ENCODE data around the gene PRKCA. TPM values are rescaled to one million over a fixed set of nuclear protein-coding genes. Genes with fewer than 3 reads are reported as not detected.
"Not testable (repeated sequence)": the region's sequence is repeated elsewhere in the genome, so short reads cannot be mapped to it uniquely, and the experiment has no call there.

The PRKCA gene
- 24.0 and 26.8 TPM in 2 replicates for total RNA-seq (2014; rRNA removed)
- polyA plus RNA-seq (2012), result 20.3 TPM

DNA sequence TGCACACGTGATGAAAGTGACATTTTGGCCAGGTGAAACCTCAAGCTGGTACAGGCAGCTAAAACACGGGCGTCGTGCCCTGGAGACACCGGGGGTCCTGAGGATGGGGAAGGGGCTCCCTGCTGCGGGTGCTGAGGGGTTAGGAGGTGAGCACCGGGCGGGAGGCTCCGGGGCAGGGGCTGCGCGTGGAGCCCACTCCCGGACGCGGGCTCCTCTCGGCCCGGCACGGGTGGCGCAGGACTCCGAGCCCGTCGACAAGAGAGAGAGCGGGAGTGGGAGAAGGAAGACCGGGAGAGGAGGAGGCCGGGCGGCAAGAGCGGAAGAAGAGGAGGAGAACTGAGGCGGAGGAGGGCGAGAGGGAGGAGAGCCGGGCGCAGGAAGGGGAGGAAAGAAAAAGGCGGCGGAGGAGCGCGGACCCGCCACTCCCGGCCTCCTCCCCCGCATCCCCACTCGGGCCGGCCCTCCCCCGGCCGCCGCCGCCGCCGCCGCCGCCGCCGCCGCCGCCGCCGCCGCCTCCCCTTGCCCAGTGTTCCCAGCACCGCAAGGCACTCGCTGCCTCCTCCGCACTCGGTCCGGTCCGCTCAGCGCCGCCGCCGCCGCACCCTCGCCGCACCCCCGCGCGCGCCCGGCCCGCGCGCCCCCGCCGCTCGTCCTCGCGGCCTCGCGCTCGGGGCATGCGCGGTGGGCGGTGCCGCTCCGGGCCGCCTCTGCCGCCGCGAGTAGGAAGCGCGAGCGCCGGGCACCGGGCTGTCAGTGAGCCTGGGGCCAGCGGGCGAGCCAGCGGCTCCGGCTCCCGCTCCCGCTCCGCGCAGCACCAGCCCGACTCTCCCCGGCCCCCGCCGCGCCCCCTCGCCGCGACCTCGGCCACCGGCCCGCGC is at the start of gene PRKCA:
TSS of gene PRKCA (plus strand) at position 750 of the 878 bp plus-strand sequence.
- DNase-seq (ENCODE audit: low read depth), result peak; percentile 65

DNA sequence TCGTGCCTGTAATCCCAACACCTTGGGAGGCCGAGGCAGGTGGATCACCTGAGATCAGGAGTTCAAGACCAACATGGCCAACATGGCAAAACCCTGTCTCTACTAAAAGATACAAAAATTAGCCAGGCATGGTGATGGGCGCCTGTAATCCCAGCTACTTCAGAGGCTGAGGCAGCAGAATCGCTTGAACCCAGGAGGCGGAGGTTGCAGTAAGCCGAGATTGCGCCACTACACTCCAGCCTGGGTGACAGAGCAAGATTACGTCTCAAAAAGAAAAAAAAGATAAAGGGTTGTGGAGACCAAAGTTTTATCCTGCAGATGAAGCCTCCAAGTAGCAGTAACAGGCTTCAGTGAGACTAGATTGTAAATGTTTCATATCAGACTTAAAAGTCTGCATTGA is 49.0 kb upstream of the PRKCA start:
- not testable (repeated sequence) for DNase-seq (ENCODE audit: low read depth)

DNA sequence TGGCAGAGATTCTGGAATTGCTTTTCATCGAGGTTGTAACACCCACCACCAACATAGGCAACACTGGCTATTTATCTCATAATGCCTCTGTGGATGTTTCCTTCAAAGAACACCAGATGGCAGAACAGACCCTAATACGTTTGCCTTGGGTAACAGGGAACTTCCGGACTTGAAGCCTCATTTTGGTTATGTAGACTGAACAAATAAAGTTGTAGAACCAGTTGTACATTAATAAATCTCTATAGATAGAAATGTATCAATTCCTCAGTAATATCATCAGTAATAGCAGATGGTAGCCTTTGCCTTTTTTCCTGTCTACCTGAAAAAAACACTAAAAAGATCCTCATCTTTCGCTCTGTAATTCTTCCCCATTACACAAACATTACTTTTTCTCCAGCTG is 47.3 kb upstream of the PRKCA start:
- peak; percentile 74 for DNase-seq (ENCODE audit: low read depth)

DNA sequence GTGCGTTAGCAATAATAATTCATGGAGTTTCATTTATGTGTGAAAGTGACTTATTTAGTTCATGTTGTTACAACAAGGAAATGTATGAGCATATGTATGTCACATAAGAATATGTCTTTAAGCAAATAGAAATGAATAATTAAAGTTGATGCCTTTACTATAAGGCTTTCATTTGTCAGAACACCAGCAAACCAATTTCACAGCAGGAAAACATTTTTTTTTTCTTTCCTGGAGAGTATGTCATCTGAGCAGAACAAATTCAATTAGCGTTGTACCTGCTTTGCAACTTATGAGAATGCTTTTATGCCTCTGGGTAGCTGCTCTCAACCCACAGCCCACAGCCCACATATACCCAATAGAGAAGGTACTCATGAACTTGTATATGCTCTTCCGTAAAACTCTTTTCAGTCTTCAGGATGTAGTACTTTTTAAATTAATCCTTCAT is 46.9 kb upstream of the PRKCA start:
- DNase-seq (ENCODE audit: low read depth), result no peak

DNA sequence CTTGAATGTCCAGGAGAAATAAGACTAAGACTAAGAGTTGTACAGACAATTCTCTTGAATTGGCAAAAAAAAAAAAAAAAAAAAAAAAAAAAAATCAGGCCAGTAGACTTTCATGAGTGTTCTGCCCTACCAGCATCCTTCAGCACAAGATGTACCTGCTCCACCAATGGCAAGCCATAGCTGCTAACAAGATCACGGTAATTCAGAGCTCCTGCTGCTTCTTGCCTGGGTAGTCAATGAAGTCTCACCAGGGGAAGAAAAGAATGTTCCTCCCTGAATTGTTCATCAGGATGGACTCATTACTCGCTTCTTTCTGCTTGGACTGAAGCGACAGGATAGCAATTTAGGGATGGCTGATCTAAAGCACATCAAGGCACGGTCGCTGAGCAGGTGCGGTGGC is 42.1 kb upstream of the PRKCA start:
- DNase-seq (ENCODE audit: low read depth), result no peak

DNA sequence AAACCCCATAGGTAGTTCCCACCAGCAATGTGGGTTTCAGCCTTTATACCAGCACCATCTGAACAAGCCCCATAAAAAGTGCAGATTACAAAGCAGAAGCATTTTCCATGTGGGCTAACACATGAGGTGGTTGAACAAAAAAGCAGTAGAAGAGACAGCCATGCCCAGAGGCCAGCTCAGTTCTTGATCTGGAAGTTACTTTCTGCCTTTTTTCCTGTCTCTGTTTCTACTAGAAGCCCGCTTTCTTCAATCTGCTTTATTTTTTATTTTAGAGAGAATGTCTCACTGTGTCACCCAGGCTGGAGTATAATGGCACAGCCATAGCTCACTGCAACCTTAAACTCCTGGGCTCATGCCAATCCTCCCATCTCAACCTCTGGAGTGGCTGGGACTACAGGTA is 41.7 kb upstream of the PRKCA start:
- no peak for DNase-seq (ENCODE audit: low read depth)

DNA sequence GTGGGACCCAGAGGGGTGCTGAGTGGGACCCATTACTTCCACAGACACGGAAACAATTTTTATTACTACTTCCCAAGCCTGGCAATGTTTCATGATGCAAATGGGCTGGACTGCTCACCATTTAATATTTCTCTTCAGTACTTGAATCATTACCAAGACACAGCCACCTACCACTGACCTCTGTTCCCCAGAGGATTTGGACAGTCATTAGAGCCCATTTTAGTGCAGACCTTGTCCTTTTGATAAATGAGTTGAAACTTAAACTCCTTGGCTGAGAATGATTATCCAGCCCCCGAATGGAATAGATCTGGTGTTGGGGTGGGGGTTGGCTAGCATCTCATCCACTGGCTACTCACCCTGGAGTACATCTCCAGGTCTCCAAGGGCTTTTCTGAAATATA is 39.6 kb upstream of the PRKCA start:
- no peak for DNase-seq (ENCODE audit: low read depth)

DNA sequence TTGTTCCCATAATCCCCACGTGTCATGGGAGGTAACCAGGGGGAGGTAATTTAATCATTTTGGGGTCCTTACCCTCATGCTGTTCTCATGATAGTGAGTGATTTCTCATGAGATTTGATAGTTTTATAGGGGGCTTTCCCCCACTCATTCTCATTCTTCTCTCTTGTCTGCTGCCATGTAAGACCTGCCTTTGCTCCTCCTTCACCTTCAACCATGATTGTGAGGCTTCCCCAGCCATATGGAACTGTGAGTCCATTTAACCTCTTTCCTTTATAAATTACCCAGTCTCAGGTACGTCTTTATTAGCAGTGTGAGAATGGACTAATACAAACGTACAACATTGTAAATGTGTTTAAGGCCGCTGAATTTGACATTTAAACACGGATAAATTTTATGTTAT is 37.7 kb upstream of the PRKCA start:
- no peak for DNase-seq (ENCODE audit: low read depth)

DNA sequence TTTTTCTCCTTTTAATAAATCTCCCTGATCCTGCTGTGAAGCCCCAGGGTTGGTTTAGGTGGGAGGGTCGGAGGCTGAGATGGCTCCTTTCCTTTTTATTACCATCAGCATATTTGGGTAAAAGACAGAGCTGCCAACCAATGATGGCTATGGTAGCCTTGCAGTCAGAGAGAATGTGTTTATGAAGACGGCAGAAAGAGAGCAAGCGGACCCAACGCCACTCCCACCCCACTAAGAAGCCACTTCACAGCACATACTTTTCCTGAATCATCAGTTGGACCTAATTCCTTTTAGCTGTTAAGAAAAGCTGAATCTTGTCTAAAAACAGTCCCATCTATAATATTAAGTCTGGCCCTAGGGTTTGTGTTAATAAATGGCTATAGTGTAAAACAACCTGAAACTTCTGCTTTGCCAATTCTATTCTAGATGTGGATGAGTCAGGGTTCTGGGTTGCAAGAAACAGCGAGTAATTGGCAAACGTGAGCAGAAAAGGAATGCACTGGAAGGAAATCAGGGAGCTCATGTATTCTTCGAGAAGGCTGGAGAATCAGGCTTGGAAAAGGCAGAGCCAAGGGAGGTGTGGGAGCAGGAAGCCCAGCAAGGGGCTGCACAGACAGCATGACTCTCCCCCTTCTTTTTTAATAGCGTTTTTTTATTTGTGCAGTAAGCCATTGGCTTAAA is 34.0 kb upstream of the PRKCA start:
- peak; percentile 67 for DNase-seq (ENCODE audit: low read depth)

DNA sequence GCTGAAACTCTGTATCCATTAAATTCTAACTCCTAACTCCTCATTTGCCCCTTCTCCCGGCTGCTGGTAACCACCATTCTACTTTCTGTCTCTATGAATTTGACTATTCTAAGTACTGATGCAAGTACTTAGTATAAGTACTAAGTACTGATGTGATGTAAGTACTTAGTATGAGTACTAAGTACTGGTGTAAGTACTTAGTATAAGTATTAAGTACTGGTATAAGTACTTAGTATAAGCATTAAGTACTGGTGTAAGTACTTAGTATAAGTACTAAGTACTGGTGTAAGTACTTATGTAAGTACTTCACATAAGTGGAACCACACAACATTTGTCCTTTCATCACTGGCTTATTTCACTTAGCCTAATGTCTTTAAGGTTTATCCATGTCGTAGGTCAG is 32.3 kb upstream of the PRKCA start:
- peak; percentile 28 for DNase-seq (ENCODE audit: low read depth)

DNA sequence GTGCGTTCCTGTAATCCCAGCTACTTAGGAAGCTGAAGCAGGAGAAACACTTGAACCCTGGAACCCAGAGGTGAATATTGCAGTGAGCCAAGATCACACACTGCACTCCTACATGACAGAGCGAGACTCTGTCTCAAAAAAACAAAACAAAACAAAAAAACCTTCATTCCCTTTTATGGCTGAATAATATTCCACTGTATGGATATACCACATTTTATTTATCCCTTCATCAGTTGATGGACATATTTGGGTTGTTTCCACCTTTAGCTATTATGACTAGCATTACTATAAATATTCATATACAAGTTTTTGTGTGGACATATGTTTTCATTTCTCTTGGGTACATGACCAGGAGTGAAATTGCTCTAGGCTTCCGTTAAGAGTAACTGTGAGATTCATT is 30.9 kb upstream of the PRKCA start:
- DNase-seq (ENCODE audit: low read depth), result no peak

DNA sequence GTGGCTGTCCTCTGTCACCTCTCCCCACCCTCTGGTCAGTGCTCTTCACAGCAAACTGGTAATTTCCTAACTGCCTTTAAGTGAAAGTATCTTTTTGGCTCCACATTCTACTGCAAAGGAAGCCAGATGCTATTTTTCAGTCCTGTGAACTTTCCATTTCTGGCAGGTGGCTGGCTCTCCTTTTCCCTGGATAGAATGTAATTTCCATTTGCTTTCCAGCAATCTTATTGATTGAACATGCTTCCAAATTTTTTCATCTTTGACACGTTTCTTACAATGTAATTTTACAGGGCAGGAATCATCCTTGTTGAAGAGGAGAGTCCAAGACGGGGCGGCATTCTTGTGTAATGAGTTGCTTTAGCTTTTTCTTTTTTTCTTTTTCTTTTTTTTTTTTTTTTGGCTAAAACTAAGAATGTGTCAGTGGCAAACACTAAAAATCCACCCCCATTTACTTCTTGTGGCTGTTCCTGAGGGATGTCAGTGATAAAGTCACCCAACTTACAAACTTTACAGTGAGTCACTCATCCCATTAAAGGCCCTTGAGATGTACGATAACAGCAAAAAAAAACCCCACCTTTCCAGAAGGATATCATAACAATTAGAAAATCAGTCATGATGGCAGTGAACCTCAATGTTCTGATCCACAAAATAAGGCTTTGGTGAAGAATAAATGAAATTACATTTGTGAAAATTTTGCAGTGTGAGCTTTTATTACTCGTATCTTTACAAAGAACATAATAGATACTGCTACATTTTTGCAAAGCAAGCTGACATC is 29.4 kb upstream of the PRKCA start:
- peak; percentile 85 for DNase-seq (ENCODE audit: low read depth)

DNA sequence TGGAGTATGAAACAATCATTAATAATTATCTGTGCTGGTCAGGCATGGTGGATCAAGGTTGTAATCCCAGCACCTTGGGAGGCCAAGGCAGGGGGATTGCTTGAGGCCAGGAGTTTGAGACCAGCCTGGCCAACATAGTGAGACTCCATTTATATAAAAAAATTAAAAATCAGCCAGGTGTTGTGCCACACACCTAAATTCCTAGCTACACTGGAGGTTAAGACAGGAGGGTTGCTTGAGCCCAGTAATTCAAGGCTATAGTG is 28.9 kb upstream of the PRKCA start:
- no peak for DNase-seq (ENCODE audit: low read depth)

DNA sequence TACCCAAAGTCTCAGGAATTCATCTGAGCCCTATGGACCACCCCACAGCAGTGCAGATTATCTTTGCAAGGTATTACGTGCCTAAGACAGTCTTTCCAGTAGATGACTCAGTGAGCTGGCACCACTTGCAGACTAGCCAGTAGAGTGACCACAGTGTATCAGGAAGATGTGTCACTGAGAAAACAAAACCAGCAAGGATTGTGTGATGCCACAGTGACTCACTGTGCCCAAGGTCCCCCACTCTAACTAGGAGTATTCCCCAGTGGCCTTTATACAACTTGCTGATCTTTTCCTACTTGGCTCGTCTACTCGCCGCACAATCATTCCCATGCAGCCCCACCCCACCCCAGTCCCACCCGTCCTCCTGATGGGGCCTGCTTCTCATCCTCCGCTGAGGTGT is 26.8 kb upstream of the PRKCA start:
- DNase-seq (ENCODE audit: low read depth), result peak; percentile 100

DNA sequence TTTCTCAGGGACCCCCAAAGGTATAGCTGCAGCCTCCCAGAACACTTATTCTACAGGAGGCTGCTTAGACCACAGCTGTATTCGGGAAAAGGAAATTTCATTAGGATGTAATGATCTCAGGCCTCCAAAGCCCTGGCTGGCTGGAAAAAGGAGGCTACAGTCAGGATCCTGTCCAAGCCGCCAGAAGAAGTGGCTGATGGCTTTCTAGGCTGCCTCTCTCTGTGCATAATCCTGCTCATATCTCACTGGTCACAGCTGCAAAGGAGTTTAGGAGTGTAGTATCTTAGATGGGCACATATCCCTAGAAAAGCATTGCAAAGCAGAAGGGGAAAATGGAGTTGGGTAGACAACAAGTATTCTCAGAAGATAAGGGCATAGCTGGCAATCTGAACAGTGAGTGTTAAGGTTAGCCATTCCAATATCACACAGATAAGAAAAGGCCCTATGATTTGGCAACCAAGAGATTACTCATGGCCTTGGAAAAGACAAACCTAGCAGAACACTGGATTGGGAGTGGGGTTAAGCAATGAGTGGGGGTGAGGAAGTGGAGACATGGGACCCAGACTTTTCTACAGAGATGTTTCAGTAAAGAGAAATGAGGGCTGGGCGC is 26.0 kb upstream of the PRKCA start:
- DNase-seq (ENCODE audit: low read depth), result peak; percentile 45

DNA sequence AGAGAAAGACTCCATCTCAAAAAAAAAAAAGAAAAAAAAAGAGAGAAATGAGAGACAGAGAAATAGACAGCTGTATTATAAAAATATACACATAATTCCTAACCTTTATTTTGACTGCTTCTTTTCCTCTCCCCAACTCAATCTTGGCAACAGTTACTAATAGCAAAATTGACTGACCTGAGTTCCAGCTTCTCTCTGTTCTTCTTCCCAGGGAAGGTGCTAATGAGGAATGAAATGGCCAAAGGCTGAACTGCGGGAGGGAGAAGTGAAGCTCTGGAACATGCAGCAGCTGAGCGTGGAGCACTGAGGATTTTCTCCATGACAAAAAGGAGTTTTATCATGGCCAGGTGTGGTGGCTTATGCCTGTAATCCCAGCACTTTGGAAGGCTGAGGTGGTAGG is 25.2 kb upstream of the PRKCA start:
- no peak for DNase-seq (ENCODE audit: low read depth)

DNA sequence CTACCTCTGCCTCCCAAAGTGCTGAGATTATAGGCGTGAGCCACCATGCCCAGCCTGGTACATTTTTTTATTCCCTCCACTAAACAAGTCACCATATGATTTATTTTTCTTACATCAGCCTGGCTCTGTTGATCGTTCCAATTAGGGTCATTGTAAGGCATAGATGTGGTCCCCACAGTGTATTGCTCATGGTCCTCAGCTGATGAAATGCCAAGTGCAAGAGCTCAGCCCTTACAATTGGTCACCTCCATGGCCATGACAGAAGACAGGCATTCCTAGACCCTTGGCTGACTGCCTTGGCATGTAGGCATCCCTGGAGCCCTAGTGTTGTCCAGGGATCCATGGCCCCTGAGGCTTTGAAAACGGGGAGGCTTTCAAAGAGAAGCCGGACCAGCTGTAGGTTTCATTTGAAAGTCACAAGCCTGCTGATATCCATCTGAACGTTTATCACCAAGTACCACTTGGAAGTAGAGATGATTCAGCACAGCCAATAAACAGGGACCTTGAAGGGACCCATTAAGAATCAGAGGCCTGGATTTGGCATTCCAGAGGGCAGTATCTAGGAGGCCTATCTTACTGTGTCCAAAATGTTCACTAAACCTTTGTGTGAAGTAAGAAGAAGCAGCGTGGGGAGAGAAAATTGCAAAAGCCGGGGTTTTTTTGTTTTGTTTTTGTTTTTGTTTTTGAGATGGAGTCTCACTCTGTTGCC is 20.6 kb upstream of the PRKCA start:
- no peak for DNase-seq (ENCODE audit: low read depth)

DNA sequence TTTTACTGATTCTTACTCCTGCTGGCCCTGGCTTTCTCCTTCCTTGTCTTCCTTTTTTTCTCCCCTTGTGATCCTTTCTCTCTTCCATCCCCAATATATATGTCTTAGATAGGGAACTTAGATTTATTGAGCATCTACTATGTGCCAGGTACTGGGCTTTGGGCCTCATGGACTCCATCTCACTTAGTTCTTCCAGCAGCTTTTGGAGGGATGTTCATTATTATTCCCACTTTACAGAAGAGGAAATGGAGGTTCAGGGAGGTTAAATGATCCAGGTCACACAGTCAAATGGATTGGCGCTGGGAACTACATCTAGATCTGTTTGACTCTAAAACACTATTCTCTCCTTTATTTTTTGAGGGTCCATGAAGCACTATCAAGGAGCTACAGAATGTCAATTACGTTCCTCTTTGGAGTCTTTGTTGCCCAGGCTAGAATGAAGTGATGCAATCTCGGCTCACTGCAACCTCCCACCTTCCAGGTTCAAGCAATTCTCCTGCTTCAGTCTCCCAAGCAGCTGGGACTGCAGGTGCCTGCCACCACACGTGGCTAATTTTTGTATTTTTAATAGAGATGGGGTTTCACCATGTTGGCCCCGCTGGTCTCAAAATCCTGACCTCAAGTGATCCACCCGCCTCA is 19.0 kb upstream of the PRKCA start:
- no peak for DNase-seq (ENCODE audit: low read depth)

DNA sequence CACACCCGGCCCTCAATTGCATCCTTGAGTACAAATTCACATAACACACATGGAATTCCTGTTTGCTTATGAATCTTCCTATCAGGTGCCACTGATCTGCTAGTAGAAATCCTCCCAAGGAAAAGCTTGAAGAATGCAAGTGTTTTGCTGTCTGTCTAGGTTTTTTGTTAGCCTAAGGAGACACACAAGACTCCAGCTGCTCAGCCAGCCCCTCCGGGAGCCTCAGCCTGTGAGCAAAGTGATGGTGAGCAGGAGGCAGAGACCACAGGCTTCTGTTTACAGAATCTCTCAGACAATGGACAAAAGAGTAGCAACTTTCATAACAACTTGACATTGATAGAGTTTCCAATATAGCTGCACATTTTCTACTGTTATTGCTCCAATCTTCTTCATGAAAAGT is 18.4 kb upstream of the PRKCA start:
- peak; percentile 25 for DNase-seq (ENCODE audit: low read depth)

DNA sequence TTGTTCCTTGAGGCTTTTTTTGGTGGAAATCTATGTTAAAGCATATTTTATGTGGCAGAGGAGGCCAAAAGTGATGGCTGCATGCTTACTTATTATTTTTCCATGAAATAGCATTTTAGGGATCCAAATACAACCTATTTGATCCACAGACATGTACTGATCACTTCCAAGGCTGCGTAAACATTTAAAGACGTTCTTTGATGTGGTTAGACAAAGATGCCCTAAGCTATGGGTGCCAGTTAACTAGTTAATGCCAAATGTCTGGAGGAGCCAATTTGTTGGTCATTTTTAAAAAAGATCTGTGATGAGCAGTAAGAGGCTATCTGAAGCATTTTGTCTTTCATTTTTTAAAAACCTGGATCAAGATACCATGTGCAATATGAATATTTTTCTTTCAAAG is 17.3 kb upstream of the PRKCA start:
- DNase-seq (ENCODE audit: low read depth), result no peak

DNA sequence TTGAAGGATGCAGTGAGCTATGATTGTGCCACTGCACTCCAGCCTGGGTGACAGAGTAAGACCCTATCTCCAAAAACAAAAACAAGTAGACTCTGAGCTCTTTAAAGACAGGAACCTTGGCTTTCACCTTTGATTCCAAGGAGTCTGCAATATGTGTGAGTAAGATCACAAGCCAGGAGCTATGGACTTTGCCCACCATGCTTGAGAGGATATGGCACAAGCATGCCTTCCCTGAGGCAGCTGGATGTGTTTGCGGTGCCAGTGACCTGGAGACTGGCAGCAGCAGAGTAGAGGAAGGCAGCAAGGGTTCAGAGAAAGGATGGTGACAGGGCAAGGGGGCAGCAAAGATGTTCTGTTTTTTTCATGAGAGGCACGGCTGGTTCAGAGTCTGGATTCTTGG is 14.5 kb upstream of the PRKCA start:
- no peak for DNase-seq (ENCODE audit: low read depth)

All from LHCN-M2 (cell line).